Esophagus squamous epithelium (tissue), 4 donors: Measurements from ENCODE around the gene CDH8.

Experiments
- POLR2A ChIP-seq, 4 donors: fragments of 450-650 bp; IDR thresholded peaks; one replicate each; pipeline ENCODE4 v1.6.1; 2017; ENCODE audit warnings: antibody characterized with exemption in 4 of 4, mild to moderate bottlenecking in 4 of 4, moderate library complexity in 3 of 4
- TF ChIP-seq, protein P1 (sequence below), 6 experiments: fragments of 450-650 bp in 4 of 6; fragments of 200-600 bp in 2 of 6; sonication (generic) in 2 of 6; IDR thresholded peaks; one replicate each; pipeline ENCODE4 v1.5.1; 2016 to 2019; ENCODE audit warnings: antibody characterized with exemption in 6 of 6, mild to moderate bottlenecking in 4 of 6, moderate library complexity in 4 of 6

DNA sequence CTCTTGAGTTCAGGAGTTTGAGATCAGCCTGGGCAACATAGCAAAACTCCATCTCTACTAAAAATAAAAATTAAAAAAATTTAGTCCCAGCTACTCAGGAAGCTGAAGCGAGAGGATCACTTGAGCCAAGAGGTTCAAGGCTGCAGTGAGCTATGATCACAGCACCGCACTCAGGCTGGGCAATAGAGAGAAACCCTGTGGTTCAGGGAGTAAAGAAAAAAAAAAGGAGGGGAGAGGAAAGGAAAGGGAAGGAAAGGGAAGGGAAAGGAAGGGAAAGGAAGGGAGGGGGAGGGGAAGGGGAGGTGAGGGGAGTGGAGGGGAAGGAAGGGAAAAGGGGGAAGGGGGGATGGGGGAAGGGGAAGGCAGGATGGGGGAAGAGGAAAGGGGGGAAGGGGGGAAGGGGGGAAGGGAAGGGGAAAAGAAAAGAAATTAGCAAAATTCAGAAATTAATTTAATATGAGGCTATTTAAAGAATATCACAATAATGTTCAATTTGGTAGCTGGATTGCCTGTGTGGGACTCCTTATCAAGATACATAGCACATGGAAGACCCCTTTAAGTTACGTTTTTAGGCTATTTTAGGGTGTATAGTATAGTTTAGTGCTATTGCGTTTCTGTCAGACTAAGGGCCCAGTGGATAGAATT is 424.3 kb downstream of the CDH8 start:
- TF ChIP-seq, protein P1, sequence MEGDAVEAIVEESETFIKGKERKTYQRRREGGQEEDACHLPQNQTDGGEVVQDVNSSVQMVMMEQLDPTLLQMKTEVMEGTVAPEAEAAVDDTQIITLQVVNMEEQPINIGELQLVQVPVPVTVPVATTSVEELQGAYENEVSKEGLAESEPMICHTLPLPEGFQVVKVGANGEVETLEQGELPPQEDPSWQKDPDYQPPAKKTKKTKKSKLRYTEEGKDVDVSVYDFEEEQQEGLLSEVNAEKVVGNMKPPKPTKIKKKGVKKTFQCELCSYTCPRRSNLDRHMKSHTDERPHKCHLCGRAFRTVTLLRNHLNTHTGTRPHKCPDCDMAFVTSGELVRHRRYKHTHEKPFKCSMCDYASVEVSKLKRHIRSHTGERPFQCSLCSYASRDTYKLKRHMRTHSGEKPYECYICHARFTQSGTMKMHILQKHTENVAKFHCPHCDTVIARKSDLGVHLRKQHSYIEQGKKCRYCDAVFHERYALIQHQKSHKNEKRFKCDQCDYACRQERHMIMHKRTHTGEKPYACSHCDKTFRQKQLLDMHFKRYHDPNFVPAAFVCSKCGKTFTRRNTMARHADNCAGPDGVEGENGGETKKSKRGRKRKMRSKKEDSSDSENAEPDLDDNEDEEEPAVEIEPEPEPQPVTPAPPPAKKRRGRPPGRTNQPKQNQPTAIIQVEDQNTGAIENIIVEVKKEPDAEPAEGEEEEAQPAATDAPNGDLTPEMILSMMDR (IDR thresholded peaks at IDR 0.05): no peak
- TF ChIP-seq POLR2A (IDR thresholded peaks at IDR 0.05): no peak
